SKM-1 (cell line): ENCODE results near the gene HELT.

Experiments used
- DNase-seq: peaks from one replicate; lab custom pipeline; 2025; ENCODE audit not compliant: unreplicated experiment; lab: John Stamatoyannopoulos, UW

Gene HELT

GRCh38 chr4:185003596-185004351 is 14.5 kb upstream of the HELT start:
- DNase-seq, result no peak

DNA sequence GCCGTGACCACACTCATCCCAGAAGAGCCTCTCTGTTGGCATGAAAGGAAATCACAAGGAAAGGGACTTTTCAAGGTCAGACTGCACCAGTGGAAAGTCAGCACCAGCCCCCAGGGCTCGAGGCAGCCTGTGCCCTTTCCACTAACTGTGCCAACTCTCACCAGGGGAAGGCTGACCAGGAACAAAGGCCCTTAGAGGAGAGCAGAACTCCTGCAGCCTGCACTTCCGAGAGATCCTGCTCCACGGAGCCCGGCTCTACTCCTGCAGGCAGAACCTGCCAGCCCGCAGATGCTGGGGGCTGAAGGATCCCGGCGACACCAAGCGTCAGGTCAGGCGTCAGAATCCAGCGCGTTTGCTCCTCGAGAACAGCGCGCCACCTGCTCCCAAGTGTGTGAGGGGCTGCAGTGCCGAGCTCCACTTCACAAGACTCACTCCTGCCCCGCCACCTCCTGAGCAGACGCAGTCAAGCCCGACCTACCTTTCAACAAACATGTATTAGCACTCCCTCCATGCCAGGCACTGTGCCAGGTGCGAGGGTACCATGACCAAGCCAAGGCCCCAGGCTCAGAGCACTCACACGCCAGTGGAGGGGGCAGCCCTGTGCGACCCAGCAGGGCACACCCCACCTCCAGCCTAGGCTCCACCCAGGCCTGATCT is 13.6 kb upstream of the HELT start:
- no peak for DNase-seq

- peak; percentile 57 for DNase-seq
These were observed 13.0 kb upstream of the HELT start for GRCh38 chr4:185005219-185005819.

DNA sequence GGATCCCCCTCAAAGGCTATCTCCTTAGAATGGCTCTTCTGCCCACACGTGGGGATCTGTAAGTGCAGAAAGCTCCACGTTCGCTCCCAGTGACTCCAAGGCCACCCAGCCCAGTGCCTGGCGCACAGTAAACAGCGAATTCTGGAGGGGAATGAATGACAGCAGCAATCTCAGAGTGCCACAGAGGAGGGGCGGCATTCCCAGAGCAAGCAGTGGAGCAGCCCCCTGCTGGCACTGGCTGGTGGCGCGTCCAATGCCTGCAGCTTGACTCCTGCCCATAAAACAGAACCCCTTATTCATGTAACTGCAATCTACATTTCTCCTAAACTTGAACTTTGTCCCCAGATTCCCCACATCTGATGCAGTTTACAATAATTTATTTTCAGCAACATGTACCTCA is 6.9 kb upstream of the HELT start:
- DNase-seq, result no peak

GRCh38 chr4:185013417-185014125 is 4.7 kb upstream of the HELT start:
- no peak for DNase-seq

DNA sequence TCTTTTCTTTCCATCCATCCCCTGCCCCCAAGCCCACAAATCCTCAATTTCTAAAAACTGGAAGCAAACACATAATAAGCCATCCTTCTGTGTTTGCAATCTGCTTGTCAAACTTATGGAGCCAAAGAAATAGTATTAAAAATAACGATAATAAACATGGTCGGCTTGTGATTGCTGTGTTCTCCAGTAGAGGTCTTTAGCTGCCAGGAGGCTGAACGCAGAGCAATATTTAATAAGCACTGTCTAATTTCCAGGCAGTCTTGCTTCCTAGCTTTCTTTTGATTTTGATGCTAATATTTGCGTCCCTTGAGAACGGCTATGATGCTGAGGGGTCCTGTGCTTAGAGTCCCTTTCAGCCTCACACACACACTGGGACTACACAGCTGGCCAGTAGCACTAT is 3.2 kb upstream of the HELT start:
- no peak for DNase-seq

DNA sequence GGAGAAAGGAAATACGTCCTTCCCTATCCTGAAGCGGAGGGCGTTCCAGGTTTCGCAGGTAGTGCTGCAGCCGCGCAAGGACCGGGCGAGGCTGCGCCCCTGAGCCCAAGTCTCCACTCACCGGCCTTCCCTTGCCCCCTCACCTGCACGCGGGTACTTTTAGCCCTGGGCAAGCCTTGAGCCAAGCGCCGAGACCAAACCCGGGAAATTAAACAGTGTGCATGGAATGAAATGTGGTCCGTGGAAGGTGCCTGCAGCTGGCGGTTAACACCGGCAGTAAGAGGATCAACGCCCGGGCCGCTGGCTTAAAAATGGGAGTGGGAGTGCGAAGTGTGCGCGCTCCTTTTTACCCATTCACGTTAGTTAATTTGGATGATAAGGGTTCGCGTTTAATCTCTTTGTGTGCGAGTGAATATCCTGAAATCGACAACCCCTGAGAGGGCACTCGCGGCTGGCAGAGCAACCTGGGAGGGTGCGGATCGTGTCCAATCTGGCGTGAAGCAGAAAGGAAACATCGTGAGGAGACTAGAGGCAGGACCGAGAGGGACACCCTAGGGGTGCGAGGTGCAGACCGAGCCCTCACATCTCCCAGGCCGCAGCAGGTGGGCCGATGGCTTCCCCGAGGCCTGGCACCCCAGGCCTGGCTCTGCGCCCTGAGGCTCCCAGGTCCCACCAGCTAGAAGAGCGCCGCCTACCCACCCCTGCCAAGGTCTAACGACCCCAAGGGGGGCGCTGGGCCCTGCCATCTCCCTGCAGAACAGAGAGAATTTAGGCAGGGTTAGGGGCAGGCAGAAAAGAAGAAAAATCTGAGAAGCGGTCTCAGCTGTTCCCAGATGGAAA is 2.0 kb upstream of the HELT start:
- no peak for DNase-seq

DNA sequence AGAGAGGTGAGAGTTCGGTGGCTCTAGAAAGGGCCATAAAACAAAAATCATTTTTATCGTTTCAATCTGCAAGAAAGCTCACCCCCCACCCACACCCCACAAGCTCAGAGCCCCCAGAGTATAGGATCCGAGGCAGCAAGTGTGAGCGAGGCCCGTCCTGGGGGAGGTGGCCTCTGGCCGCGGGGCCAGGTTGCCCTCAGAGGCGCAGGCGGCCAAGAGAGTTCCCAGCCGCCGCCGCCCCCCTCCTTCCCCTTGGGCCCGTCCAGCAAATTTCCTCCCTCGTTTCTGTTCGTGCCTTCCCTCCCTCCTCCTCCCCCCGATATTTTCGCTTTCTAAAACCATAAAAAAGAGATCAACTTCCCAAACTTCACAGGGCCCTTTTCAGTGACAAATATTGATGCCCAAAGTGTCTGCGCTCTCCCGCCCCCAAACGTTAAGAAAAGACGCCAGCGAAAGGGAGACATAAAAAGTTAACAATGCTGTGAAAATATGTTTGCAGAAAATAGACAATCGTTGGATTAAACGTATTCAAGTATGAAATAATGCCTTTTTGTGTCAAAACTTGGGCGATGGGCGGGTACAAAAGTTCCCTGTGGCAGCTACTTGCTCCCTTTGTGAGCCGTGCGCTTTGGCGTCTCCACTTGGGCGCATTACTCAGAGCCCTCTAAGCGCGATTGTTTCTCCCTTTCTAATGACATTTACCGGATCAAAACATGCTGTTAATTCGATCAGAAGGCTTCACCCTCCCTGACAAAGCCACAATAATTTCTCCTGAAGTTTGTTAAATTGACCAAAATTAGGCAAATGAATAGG is 1.1 kb upstream of the HELT start:
- no peak for DNase-seq

GRCh38 chr4:185018834-185019455 is 655 bp downstream of the HELT start:
- no peak for DNase-seq

DNA sequence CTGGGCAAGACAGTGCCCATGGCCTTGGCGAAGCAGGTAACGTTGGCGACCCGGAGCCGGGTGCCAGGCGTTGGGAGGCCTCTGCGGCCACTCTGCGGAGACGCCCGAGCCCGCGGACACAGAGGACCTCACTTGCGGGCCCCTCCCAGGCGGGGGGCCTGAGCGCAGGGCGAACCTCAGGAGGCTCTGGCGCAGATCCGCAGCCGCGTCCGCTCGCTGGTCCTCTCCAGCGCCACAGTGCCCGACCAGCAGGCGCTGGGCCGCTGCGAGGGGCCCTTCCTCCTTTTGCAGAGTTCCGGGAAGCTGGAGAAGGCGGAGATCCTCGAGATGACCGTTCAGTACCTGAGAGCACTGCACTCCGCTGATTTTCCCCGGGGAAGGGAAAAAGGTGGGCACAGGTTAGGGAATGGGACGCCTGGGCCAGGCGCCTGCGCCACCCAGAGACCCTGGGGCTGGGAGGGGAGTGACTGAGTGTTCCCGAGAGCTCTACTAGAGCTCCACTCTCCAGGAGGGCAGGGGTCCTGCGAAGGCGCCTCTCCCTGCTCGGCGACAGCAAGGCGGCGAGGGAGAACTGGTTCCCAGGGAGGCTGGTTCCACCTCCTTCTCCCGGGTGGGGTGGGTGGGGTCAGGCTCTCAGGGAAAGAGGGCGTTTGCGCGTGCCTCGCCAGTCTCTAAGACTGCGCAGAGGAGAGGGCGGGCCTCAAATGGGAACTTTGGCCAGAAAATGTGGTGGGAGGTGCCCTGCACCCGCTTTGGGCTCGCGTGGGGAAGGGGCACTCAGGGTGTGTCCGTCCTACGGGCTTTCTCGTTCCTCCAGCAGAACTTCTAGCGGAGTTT is 1.4 kb downstream of the HELT start:
- no peak for DNase-seq

DNA sequence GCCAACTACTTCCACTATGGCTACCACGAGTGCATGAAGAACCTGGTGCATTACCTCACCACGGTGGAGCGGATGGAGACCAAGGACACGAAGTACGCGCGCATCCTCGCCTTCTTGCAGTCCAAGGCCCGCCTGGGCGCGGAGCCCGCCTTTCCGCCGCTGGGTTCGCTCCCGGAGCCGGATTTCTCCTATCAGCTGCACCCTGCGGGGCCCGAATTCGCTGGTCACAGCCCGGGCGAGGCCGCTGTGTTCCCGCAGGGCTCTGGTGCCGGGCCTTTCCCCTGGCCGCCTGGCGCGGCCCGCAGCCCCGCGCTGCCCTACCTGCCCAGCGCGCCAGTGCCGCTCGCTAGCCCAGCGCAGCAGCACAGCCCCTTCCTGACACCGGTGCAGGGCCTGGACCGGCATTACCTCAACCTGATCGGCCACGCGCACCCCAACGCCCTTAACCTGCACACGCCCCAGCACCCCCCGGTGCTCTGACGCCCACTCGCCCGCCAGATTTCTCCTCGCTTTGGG is 2.1 kb downstream of the HELT start:
- DNase-seq, result no peak

GRCh38 chr4:185020863-185021761 is 2.8 kb downstream of the HELT start:
- no peak for DNase-seq

DNA sequence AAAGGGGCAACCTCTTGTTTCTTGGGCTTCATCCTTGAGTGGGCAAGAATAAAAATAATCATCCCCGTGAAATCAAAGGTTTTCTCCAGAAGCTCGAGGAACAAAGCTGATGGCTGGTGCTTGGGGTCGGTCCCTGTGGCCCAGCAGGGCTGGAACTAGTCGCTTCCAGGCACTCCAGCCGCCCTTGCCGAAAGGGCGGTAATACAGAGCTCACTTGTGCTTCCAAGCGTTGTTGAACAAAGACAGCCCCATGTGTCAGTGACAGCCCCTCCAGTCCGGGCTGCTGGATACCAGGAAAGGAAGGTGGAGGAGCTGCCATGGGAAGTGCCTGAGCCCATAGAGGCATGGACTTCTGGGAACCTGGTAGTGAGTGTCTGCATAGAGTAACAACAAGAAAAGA is 5.2 kb downstream of the HELT start:
- DNase-seq, result no peak

DNA sequence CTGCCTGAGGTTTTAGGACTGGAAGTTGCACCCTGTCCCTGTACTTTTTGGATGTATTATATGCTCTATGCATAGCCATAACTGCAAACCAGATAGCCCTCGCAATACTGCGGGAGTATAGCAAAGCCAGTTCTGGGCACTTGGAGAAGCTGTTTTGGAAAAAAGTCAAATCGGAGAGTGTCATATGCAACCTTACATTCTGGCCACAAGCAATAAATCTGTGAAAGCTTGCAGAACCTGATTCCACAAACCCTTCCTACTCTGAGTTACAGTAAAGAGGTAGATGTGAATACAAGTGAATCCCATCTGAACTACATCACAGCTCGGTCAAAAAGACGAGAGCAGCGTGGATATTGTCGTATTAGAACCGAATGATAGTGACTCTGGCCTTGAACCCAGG is 10.3 kb downstream of the HELT start:
- no peak for DNase-seq

GRCh38 chr4:185031611-185032010 is 13.3 kb downstream of the HELT start:
- DNase-seq, result no peak

- no peak for DNase-seq
These were observed 14.8 kb downstream of the HELT start for GRCh38 chr4:185033072-185033471.

DNA sequence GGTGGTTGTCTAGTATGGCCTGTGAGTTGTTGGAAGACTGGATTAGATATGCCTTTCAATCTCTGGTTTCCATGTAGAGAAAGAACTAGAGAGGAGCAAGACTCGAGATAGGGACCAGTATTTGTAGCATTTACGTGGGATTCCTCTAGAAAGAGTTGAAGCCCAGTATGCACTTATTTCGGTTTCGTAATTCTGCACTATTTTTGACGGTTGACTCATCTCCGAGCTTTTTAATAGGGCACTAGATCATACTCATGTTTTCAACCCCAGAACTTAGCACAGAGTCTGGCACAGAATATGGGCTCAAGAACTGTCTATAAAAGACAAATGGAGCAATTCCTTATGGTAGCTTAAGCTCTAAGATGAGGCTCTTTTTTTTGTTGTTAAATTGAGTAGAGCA is 15.7 kb downstream of the HELT start:
- DNase-seq, result no peak

DNA sequence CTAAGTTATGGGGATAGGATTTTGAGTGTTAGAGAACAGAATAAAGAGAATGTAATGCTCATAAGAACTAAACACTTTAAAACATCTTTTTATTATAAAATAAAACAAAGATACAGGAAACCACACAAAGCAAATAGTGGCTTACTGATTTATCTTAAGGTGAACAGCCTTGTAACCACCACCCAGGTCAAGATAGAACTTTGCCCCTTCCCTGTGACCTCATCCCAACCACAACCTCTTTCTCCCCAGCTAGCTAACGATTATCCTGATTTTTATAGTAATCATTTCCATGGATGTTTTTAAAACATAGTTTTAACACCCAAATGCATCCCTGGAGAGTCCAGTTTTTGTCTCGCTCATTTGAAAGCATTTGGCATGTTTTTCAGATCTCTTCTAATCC is 17.0 kb downstream of the HELT start:
- DNase-seq, result no peak
